ENCODE measurements around the gene AMBP.

AMBP gene

DNA sequence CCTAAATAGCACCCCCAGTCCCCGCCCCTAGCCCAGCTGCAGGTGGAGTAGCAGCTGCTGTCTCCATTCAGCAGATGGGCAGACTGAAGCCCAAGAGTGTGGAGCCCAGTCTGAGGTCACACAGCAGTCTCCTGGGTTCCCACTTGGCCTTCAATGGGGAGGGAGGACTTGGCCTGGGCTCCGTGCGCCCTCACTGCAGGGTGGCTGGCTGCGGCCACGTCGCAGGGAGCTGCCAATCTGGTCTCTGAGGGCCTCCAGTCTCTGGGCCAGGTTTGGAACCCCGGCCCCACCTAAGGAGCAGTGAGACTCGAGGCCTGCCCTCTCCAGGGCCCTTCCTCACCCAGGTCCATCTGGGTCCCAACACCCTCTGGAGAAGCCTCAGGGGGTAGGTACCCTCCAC, 13.6 kb upstream of the AMBP start:
- Histone ChIP-seq H2AFZ (ENCODE audit: low read depth, low read length) (no peak overlapping the region), H3K4me1 (ENCODE audit: low read length) (peaks cover 14% of the 10 kb centered on the region), H3K4me2 (ENCODE audit: low read length) (no peak overlapping the region), H3K36me3 (replicated peaks; ENCODE audit: low read depth, low read length) (no peaks in the 10 kb centered on the region), H3K79me2 (ENCODE audit: low read length) (no peaks in the 10 kb centered on the region), H4K20me1 (ENCODE audit: insufficient read depth, low read length) (no peaks in the 10 kb centered on the region), H3K27me3 (ENCODE audit: low read depth, low read length) (no peaks in the 10 kb centered on the region), H3K27ac (ENCODE audit: low read length) (no peak overlapping the region), H3K9me3 (ENCODE audit: insufficient read depth, low read length) (no peaks in the 10 kb centered on the region), H3K9ac (ENCODE audit: low read length) (no peak overlapping the region), H3K4me3 (ENCODE audit: low read length) (no peak overlapping the region)
- TF ChIP-seq EZH2phosphoT487 (IDR thresholded peaks at IDR 0.05; ENCODE audit: low read depth) = no peak
- TF ChIP-seq, protein P1, sequence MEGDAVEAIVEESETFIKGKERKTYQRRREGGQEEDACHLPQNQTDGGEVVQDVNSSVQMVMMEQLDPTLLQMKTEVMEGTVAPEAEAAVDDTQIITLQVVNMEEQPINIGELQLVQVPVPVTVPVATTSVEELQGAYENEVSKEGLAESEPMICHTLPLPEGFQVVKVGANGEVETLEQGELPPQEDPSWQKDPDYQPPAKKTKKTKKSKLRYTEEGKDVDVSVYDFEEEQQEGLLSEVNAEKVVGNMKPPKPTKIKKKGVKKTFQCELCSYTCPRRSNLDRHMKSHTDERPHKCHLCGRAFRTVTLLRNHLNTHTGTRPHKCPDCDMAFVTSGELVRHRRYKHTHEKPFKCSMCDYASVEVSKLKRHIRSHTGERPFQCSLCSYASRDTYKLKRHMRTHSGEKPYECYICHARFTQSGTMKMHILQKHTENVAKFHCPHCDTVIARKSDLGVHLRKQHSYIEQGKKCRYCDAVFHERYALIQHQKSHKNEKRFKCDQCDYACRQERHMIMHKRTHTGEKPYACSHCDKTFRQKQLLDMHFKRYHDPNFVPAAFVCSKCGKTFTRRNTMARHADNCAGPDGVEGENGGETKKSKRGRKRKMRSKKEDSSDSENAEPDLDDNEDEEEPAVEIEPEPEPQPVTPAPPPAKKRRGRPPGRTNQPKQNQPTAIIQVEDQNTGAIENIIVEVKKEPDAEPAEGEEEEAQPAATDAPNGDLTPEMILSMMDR (IDR thresholded peaks at IDR 0.05; ENCODE audit: low read depth, low read length) = no peak

GRCh38 chr9:114090798-114091197, 12.7 kb upstream of the AMBP start:
- no peaks in the 10 kb centered on the region for H3K9me3 ChIP-seq (ENCODE audit: insufficient read depth, low read length)
- no peak overlapping the region for H3K9ac ChIP-seq (ENCODE audit: low read length)
- H3K4me2 ChIP-seq (ENCODE audit: low read length) = no peak overlapping the region
- H4K20me1 ChIP-seq (ENCODE audit: insufficient read depth, low read length) = no peaks in the 10 kb centered on the region
- no peaks in the 10 kb centered on the region for H3K36me3 ChIP-seq (replicated peaks; ENCODE audit: low read depth, low read length)
- H2AFZ ChIP-seq (ENCODE audit: low read depth, low read length) = no peak overlapping the region
- H3K27ac ChIP-seq (ENCODE audit: low read length) = no peak overlapping the region
- no peaks in the 10 kb centered on the region for H3K27me3 ChIP-seq (ENCODE audit: low read depth, low read length)
- peaks cover 5% of the 10 kb centered on the region for H3K4me1 ChIP-seq (ENCODE audit: low read length)
- no peak overlapping the region for H3K4me3 ChIP-seq (ENCODE audit: low read length)
- H3K79me2 ChIP-seq (ENCODE audit: low read length) = no peaks in the 10 kb centered on the region
- TF ChIP-seq EZH2phosphoT487 (IDR thresholded peaks at IDR 0.05; ENCODE audit: low read depth) = no peak
- TF ChIP-seq, protein P1 (IDR thresholded peaks at IDR 0.05; ENCODE audit: low read depth, low read length) = no peak

GRCh38 chr9:114089206-114089840, 11.2 kb upstream of the AMBP start:
- TF ChIP-seq, protein P1 (IDR thresholded peaks at IDR 0.05; ENCODE audit: low read depth, low read length) = no peak
- Histone ChIP-seq H3K9me3 (ENCODE audit: insufficient read depth, low read length) (no peaks in the 10 kb centered on the region), H4K20me1 (ENCODE audit: insufficient read depth, low read length) (no peaks in the 10 kb centered on the region), H3K27me3 (ENCODE audit: low read depth, low read length) (no peaks in the 10 kb centered on the region), H3K4me1 (ENCODE audit: low read length) (no peaks in the 10 kb centered on the region), H3K36me3 (replicated peaks; ENCODE audit: low read depth, low read length) (no peaks in the 10 kb centered on the region), H3K4me3 (ENCODE audit: low read length) (no peak overlapping the region), H3K79me2 (ENCODE audit: low read length) (no peaks in the 10 kb centered on the region), H3K4me2 (ENCODE audit: low read length) (no peak overlapping the region), H3K9ac (ENCODE audit: low read length) (no peak overlapping the region), H3K27ac (ENCODE audit: low read length) (no peak overlapping the region), H2AFZ (ENCODE audit: low read depth, low read length) (no peak overlapping the region)

- H3K36me3 ChIP-seq (replicated peaks; ENCODE audit: low read depth, low read length) = no peaks in the 10 kb centered on the region
- no peak for TF ChIP-seq EZH2phosphoT487 (IDR thresholded peaks at IDR 0.05; ENCODE audit: low read depth)
- TF ChIP-seq, protein P1 (IDR thresholded peaks at IDR 0.05; ENCODE audit: low read depth, low read length) = no peak
- no peak overlapping the region for H2AFZ ChIP-seq (ENCODE audit: low read depth, low read length)
- H3K4me2 ChIP-seq (ENCODE audit: low read length) = no peak overlapping the region
- H3K27me3 ChIP-seq (ENCODE audit: low read depth, low read length) = no peaks in the 10 kb centered on the region
- no peak overlapping the region for H3K27ac ChIP-seq (ENCODE audit: low read length)
- H3K4me3 ChIP-seq (ENCODE audit: low read length) = no peak overlapping the region
- no peaks in the 10 kb centered on the region for H3K4me1 ChIP-seq (ENCODE audit: low read length)
- H3K9ac ChIP-seq (ENCODE audit: low read length) = no peak overlapping the region
- no peaks in the 10 kb centered on the region for H3K9me3 ChIP-seq (ENCODE audit: insufficient read depth, low read length)
- no peaks in the 10 kb centered on the region for H4K20me1 ChIP-seq (ENCODE audit: insufficient read depth, low read length)
- H3K79me2 ChIP-seq (ENCODE audit: low read length) = no peaks in the 10 kb centered on the region
Observed at GRCh38 chr9:114088571-114089170, 10.6 kb upstream of the AMBP start.
